DMS153 treated with DMSO at 0.1 percent for 48 hours (cell line): Measurements from ENCODE around the gene LRRC10B.

Experiments
- DNase-seq: peaks from one replicate; lab custom pipeline; 2025; ENCODE audit not compliant: unreplicated experiment; lab: John Stamatoyannopoulos, UW

The LRRC10B gene

GRCh38 chr11:61544466-61544865 is 35.9 kb downstream of the LRRC10B start:
- no peak for DNase-seq

- DNase-seq: no peak
Observed at GRCh38 chr11:61545341-61545740, 36.8 kb downstream of the LRRC10B start.

GRCh38 chr11:61545921-61546320 is 37.4 kb downstream of the LRRC10B start:
- no peak for DNase-seq

DNA sequence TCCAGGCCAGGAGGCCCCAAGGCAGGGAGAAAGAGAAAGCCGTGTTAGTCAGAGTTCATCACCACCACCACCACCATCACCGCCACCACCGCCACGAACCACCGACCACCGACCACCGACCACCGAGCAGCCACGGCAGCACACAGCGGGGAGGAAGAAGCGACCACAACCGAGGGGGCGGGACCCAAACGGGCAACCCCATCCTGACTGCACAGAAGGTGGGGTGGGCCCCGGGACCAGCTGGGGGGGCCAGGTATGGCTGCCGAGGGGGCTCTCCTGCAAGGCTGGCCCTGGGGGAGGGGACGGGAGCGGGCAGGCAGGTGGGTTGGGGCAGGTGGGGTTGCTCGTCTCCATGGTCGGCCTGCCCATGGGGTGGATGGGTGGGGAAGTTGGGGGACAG is 38.1 kb downstream of the LRRC10B start:
- DNase-seq: no peak

GRCh38 chr11:61547246-61547645 is 38.7 kb downstream of the LRRC10B start:
- DNase-seq: no peak

GRCh38 chr11:61549177-61549576 is 40.6 kb downstream of the LRRC10B start:
- no peak for DNase-seq

DNA sequence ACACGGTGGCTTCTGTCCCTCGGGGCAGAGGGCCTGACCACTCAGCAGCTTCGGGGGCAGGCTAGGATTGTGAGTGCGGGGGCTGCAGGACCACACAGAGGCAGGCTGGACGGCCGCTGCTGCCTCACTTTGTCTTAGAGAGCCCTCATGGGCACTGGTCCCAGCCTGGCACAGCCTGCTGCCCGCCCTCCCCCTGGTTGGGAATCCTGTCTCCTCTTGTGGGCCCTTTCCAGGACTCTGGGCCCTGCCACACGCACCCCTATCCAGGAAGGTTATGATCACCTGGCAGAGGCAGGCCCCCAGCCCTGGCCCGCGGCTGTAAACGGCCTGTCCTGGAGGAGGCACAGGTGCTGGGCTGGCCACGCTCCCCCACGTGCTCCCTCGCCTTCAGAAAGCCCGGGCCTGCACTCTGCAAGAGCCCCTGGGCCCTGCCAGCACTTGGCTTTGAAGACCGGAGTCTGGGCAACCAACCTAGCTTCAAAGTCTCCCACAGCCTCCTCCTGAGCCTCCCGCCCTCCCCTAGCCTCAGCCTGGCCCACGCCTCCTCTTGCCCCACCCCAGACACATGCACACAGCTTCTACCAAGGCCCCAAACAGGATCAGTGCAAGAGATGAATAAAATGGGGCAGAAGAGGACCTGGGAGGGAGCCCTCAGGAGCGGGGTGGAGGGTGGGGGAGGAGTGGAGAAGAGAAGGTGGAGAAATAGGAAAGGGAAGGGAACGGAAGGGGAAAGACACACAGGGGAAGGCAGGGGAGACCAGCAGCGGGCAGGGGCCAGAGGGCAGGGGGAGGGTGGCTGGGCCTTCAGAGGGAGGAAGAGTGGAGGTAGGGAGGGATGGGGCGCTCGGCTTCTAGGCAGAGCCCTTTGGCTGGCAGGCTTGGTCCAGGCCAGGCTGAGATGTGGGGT is 41.4 kb downstream of the LRRC10B start:
- no peak for DNase-seq

DNA sequence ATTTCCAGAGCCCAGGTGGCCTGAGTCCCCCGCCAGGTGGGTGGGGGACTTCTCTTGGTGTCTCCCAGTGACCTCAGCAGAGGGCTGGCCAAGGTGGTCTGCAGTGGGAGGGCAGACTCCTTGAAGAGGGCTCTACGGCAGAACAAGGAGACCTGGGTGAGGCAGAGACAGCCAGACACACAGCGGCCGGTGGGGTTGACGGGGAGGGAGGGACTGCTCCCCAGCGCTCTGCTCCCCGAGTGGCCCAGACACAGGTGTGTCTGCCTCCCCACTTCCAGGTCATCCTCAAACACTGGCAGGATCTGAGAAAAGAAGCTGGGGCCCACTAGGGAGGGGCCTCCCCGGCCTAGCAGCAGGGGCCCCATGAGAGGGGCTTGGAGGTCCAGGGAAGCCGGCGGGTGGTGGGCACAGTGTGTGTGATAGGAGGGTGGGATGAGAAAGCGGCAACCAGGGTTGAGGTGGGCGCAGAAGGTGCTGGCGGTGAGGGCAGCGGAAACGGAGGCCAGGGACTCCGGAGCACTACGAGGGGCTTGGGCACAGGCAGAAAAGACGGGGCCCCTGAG is 42.2 kb downstream of the LRRC10B start:
- DNase-seq: no peak

DNA sequence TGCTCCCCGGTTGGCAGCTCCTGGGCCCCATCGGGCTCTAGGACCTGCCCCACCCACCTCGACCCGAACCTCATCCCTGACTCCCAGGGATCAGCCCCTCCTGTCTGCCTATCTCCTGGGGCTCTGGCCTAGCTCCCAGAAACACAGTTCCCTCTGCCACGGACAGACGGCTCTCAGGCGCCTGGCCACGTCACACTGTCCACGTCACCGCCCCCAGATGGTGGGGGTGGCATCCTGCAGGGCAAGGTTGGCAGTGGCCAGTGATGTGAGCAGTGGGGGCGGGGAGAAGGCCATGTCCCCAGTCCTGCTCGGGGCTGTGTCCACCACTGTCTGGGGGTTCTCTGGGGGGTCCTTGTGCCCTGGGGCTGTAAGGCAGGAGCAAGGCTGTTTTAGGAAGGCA is 43.1 kb downstream of the LRRC10B start:
- DNase-seq: no peak

DNA sequence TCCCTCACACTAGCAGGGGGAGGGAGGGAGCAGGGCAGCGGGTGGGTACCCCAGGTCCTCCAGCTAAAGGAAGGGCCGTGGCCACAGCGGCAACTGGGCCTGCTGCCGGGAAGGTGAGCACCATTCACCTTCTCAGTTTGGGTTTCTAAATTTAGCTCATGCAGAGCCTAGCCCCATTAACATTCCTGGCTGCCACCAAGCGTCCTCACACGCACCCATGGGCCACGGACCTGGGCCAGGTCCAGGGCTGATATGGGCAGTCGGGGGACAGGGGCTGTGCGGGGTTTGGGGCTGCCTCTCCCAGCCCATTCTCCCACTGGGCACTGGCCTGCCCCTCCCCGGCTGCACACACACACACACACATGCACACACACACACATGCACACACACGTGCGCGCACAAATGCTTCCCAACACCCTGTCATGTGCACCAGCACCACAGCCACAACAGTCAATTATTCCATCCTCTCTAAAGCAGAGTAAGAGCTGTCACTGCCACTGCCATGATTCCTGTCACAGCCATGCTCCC is 43.6 kb downstream of the LRRC10B start:
- DNase-seq: no peak

DNA sequence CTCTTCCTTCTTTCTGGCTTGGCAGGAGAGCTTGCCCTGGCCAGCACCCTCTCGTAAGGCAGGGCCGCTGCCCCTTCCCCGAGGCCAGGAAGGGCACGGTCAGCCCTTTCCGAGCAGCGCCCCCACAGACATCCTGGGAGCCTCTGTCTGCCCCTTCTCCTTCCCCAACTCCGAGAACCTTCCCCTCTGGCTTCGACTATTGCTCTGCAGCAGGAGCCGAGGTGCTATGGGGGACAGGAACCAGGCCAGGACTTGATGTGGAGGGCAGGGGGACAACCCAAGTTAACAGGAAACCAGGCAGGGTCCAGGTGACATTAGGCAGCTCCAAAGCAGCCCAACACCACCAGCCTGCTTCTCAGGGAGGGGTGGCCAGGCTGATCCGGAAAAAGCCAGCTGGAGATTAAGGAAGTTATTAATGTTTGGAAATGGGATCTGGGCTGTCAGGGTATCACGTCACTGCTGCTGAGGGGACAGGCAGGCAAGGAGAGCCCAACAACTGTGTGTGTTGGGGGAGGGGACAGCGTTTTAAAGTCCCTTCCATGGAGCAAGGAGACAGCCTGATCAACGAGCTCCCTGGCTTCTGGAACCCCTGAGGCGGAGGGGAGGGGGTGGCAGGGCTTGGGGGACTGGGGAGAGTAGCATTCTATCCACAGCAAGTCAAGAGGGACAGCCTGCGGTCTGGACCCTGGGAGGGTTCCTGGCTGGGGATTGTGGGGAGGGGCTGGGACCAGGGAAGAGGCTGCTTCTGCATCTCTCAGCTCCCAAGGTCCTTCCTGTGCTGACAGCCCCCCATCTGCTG is 45.0 kb downstream of the LRRC10B start:
- DNase-seq: peak; percentile 14

- no peak for DNase-seq
Observed at GRCh38 chr11:61554172-61554988, 45.8 kb downstream of the LRRC10B start.

- DNase-seq: no peak
Observed at GRCh38 chr11:61555051-61555969, 46.8 kb downstream of the LRRC10B start.

GRCh38 chr11:61555978-61556377 is 47.4 kb downstream of the LRRC10B start:
- no peak for DNase-seq

- DNase-seq: no peak
Observed at GRCh38 chr11:61556621-61557020, 48.1 kb downstream of the LRRC10B start.
